Kidney glomerular epithelial cell (primary cell): ENCODE measurements around the gene PSAPL1.

ENCODE experiments used
- DNase-seq: peaks from one replicate; lab custom pipeline; 2025; lab: John Stamatoyannopoulos, UW

The PSAPL1 gene

DNA sequence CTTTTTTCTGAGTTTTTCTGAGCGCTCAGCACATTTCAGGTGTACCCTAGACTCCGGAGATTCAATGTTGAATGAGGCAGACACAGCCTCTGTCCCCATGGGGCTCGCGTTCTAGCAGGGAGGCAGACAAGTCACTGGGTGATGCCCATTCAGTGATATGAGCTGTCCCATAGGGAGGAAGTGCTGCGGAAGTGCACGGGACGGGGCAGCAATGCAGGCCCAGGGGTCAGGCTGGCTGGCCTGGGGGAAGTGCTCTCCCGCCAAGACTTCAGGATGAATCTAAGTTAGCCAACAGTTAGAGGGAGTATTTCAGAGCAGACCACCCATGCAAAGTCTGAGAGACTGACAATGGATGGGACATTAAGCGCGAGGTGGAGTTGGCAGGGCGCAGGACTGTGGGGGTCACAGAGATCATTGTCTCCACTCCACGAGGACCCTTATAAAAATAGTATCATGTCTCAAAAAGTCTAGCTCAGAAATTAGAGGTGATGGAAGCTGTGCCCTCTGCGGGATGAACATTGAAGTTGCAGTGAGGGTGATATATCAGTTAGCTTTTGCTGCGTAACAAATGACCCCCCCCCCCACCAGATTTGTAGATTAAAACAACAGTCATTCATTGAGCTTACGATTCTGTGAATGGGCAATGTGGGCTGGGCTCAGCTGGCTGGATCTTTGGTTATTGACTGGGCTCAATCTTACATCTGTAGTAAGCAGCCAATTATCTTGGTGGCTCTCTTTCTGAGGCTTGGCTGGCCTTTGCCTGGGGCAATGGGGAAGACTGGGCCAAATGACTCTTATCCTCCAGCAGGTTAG, 16.4 kb downstream of the PSAPL1 start:
- DNase-seq, result no peak

DNA sequence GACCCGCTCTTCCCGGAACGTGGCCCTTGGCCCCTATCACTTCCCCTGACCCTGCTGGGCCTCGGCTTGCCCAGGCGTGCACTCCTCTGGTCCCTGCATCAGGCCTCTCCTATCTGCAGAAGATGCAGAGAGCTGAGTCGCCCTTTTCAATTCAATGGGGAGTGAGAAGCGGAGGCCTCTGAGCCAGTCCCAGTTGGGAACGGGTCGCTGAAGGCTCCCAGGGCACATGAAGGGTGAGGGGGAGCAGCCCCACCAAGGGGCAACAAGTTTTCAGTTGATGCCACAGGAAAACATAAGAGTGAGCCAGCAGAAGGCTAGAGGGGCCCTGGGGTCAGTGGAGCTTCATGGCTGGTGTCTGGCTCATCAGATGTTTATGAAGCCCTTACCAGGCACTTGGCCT, 17.1 kb downstream of the PSAPL1 start:
- no peak for DNase-seq

DNA sequence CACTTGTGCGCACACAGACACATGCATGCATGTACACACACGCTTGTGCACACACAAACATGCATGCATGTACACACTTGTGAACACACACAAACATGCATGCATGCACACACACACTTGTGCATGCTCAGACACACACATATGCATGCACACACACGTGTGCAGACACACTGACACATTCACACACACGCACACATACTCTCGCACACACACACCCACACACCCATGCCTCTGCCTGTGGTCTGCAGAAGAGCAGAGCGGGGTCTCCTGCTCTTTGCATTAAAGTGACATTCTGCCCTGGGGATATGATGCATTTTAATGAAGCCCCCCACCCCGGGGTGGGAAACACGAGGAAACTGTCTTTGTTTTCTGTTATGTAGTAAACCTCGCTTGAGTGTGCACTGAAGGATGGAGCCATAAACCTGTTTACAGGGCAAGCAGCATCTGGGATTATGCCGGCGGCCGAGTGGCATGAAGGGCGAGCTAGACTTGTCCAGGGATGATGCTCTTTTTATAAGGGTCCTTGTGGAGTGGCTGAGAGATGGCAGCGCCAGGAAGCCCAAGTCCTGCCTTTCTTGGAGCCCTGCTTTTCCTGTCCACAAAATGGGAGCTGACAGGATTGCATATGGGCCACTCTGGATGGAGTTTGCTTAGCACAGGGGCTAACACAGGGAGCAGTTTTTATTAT, 17.8 kb downstream of the PSAPL1 start:
- DNase-seq, result no peak

DNA sequence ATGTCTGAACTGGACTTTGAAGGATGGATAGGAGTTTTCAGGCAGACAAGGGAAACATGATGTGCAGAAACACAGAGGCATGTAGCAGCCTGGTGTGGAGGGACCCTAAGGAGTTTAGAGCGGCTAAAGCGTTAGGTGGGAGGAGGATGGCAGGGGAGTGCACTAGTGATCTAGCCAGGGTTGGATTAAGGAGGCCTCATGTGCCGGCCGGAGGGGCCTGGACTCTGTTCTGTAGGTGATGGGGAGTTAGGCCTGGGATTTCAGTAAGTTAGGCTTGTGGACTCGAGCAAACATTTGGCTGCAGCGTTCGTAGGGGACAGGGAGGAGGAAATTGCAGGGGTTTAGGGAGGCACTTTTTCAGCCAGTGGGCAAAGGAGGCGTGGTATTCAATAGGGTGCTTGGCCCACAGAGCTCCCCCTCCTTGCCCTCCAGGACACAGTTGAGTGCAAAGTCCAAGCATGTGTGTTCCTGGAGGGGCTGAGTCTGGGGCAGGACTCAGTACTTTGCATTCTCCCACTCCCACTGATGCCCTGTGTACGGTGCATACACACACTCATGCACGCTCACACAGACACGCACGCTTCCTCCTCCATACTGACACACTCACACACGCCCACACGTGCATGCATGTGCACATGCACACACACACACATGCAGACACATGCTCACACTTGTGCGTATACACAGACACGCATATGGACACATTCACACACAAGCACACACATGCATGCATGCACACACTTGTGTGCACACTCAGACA, 18.6 kb downstream of the PSAPL1 start:
- no peak for DNase-seq

DNA sequence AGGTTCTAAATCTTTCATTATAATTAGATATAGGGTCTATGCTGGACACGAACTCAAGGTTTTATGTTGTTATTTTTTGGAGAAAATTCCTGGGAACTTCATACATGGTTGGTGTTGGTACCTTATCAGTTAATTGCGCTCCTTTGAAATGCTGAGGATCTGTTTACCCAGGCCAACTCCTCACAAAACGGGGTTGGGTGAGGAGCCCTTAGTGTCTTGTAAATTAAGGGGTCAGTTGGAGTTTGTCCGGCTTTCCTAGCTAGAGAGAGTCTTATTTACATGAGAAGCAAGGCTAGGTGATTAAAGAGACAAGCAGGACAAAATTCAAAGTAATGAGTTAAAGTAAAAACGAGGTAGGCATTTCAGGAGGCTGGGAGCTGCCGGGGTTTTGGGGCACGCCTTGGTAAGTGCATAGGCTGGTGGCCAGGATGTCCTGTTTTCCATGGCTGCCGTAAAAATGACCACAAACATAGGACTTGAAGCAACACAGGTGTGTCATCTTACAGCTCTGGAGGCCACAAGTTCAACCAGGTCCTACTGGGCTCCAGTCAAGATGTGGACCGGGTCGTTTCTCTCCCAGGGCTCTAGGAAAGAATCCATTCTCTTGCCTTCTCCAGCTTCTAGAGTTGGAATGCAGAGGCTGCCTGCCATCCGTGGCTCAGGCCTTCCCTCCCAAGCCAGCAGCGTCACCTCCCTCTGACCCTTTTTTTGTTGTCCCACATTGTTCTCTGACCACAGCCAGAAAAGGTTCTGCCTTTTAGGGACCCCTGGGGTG, 19.8 kb downstream of the PSAPL1 start:
- DNase-seq, result no peak

DNA sequence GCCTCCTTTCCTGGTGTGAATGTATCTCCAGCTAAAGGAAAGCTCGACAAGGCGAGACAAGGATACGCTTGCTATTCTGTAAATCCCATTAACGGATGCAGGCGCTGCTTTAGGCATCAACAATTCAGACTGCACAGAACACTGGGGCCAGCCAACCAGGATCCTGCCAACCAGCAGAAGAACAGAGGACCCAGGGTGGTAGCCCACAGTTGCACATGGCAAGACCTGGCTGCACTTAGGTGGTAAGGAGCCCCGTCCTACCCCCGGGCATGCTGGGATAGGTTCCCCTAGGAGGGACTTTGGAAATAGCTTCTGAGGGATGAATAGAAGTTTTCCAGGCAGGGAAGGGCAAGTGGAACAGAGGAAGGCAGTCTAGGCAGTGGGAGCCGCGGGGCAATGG, 20.7 kb downstream of the PSAPL1 start:
- DNase-seq, result no peak

DNA sequence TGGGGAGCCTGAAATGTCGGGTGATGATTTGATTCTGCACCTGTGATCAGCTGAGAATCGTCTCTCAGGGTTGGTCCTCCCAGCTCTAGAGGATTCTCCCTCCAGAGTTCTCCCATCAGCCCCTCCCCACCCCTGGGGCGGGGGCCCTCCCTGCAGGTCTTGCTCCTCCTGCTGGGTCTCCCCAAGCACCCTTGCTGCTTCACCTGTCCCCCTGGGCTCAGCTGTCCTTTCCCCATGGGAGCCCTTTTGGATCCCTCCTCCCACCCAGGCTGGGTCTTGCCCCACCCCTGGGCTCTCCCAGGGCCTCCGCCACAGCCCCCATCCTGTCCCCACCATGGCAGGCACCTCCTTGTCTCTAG, 22.2 kb downstream of the PSAPL1 start:
- no peak for DNase-seq

DNA sequence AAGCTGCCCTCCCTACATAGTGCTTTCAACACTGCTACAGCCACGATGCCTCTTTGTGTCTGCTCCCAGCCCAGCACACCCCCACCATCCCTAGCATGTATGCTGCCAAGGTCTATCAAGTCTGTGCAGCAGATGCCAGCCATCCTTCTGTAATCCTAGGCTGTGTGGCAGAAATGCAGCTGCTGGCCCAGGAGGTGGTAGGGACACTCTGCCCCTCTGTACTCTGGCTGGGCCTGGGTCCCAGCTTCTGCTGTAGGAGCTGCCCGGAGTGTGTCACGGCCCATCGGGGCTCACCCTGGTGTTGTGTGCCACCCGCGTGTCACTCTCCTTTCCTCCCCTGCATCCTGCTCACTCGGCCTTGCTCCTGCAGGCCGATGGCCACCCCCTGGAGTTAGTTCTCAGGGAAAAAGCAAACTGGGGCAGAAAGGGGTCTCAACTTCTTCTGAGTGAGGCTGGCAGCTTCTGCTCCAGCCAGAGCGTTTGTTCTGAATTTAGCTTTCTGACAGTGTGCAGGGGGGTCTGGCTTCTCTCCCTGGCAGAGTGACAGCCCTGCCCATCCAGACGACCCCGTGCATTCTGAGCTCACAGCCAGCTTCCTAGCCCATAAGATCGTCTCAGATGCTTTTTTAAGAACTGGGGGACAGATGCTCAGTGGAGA, 22.7 kb downstream of the PSAPL1 start:
- no peak for DNase-seq

DNA sequence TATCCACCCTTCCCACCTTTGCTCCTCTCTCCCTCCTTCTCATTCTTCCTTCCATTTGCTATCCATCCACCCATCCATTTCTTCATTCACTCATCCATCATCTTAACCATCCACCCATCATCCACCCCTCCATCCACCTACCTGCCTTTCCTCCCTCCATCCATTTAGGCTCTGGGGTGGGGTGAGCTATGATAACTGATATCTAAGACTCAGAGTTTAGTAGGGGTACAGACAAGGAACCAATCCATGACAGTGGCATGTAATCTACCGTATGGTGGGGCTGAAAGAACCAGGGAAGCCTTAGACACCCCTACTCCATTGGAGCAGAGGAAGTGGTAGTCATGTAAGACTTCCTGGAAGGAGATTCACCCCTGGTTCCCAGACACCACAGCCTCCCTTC, 23.2 kb downstream of the PSAPL1 start:
- DNase-seq, result no peak

DNA sequence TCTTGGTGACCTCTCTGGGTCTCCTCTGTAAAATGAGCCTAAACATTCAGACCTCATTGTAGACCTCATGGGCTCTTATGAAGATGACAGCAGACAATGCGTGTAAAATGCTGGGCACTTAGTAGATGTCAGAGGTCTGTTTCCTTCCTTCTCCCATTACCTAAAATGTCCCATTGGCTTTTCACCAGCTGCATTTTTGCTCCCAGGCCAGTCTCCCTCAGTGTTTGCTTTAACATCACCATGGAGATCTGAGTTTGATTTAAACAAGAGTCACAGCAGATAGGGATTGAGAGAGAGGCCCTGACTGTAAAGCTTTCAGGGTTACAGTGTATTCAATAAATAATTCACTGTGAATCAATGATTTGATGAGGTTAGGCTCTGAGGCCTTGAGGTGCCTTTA, 24.3 kb downstream of the PSAPL1 start:
- DNase-seq, result no peak

DNA sequence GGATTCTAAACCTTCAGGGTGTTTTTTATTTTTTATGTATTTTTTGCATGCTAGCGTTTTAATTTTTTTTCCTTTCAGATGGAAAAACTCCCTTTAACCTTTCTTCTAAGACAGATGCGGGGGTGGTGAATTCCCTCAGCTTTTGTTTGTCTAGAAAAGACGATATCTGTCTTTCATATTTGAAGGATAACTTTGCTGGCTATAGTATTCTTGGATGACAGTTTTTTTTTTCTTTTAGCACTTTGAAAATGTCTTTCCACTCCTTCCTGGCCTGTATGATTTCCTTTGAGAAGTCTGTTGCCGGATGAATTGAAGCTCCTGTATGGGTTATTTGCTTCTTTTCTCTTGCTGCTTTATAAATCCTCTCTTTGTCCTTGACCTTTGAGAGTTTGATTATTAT, 26.6 kb downstream of the PSAPL1 start:
- DNase-seq, result no peak

DNA sequence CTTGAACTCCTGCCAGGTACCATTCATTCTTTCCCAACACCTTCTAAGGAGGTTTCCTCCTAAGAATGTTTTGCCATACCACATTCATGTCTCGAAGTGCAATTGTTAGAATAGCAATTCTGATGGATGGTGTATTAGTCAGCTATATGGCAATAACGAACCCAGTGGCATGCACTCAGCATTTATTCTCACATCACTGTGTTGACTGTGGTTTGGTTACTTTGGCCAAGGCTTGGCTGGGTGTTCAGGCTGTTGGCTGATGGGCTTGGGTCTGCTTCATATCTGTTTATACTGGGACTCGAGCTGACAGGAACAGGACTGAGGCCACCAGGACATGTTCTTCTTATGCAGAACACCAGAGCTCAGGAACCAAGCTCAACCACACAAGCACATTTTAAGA, 31.7 kb downstream of the PSAPL1 start:
- DNase-seq, result no peak

DNA sequence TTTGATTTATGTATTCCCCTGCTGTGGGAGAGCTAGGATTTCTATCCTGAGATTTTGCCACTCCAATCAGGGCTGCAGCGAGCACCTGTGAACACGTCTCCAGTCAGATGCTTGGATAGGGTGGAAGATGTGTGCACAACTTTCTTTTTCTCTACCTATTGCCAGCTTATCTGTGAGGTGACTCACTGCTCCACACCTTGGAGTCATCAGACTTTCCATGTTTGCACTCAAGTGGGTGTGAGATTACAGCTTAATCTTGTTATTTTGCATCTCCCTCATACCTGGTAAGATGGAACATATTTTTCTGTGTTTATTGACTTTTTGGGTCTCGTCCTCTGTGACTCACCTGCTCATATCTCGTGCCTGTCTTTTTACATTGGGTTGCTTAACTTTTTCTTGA, 32.2 kb downstream of the PSAPL1 start:
- no peak for DNase-seq

DNA sequence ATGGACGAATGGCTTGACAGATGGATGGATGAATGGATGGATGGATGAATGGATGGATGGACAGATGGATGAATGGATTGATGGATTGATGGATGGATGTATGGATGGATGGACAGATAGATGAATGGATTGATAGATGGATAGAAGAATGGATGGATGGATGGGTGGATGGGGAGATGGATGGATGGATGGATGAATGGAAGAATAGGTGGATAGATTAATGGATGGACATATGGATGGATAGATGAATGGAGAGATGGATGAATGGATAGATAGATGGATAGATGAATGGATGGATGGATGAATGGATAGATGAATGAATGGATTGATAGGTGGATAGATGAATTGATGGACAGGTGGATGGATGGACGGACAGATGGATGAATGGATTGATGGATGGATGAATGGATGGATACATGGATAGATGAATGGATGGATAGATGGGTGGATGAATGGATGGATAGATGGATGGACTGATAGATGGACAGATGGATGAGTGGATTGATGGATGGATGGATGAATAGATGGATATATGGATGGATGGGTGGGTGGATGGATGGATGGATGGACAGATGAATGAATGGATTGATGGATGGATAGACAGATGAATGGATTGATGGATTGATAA, 33.9 kb downstream of the PSAPL1 start:
- no peak for DNase-seq

DNA sequence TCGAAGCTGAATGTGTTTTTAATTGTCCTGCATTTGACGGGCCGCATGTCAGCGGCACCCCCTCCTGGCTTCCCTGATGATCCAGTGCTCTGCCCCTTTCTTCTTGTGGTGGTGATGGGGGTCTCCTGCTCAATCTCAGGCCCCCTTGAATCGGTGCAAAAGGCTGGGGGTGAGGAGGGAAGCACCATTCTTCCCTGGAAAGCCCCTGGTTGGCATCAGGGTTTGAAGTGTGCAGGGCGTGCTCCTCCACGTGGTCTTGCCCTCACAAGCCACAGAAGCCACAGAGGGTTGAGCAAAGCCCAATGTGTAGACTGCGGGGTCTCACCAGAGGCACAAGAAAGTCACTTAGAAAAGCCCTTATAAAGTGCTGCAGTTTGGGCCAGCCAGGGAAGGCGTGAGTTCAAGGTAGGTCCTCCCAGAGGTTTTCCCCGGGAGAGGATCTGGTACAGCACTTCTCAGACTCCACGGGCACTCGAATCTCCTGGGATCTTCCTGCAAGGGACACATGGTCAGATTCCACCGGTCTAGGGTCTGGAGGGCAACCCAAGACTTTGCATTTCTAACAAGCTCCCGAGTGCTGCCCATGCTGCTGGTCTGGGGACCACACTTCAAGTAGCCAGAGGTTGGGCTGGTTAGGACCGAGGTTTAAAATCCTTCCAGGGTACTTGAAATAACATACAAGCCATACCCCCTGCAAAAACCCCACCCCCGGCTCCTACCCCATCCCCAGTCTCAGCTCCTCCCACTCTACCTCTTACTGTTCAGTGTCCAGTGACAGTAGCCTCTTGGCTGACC, 35.1 kb downstream of the PSAPL1 start:
- no peak for DNase-seq

DNA sequence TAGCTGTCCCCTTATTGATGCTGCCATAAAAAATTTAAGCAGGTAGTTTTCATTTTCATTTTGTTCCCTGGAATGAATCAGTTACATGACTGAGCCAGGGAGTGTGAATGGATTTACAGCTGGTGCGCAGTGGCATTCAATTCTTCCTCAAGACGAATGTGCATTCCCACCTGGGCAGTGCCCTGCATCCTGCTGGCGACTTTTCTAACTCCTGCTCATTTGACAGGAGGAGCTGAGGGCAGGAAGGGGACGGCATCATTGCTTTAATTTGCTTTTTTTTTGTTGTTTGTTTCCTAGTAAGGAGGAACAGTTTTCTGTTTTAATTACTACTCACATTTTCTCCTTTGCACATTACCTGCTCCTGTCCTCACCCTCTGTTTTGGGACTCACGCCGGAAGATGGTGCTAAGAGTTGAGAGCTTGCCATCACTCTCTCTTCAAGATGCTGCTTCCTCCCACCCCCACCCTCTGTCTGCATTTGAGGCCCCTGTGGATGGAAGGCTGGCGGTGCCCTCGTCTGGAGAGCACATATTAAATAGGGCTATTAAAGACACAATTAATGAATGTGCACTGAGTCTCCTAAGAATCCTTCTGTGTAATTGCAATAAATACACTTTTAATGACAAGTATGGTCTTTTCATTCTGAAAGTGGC, 35.8 kb downstream of the PSAPL1 start:
- no peak for DNase-seq

DNA sequence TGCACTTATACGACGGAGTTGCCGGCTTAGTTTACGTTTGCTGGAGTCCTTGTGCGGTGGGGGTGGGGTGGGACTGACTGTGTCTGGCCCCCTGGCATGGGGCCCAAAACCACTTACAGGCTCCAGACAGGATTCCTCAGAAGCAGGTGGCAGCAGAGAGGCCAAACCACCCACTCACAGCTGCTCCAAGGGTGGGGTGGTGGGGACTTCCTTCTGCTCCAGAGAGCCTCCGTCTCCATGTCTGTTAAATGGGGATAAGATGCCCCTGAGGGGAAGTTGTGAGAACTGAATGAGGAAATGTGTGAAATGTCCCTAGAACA, 36.7 kb downstream of the PSAPL1 start:
- peak; percentile 2 for DNase-seq

DNA sequence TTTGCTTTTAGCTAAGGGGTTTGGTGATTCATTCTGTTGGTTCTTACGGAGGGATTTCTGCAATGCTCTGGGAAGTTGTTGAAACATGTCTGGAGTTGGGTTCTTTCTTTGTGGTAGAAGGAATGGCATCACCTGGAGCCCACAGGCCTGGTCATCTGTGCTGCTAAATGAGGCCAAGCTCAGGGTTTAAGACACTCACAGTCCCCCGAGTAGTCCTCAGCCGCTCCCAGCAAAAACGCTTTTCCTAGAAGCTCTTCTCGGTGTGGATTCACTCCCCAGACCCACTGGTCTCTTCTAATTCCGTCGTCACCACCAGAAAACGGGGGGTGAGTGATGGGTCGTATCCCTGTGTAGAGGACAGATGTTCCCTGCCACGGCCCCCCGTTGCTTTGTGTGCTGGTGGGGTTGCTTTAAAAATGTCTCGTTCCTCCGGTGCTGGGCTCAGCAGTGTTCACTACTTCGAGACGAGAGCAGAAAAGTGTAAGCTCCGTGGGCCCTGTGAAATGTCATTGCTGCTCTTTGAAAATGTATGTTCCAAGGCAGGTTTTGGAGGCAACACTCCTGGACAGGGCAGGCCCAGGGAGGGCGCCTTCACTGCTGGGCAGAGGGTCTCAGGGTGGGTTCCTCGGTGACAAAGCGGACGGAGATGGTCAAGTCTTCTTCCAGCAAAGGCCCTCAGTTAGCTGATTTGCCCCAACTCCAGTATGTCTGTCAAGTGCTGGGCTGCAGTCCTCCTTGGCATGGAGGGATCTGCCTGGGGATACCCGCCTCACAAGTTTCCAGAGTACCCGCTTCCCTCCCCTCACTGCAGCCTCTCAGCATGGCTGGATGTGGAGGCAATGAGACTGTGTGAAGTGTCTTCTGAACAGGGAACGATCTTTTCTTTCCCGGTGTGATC, 37.3 kb downstream of the PSAPL1 start:
- DNase-seq, result no peak
